Measurements from ENCODE around the gene ZBTB47.

ZBTB47 gene

GRCh38 chr3:42690191-42690590, 36.7 kb downstream of the ZBTB47 start:
- no peak overlapping the region for H2BK12ac ChIP-seq (ENCODE audit: low read length)
- no peak overlapping the region for H3K9ac ChIP-seq (ENCODE audit: low read length)
- H3K79me1 ChIP-seq (ENCODE audit: low read length): no peaks in the 10 kb centered on the region
- no peak overlapping the region for H2AK5ac ChIP-seq (ENCODE audit: low read length)
- H4K8ac ChIP-seq (ENCODE audit: low read depth, low read length): no peak overlapping the region
- H3K18ac ChIP-seq (ENCODE audit: low read length): no peak overlapping the region
- no peak overlapping the region for H4K91ac ChIP-seq (ENCODE audit: low read depth, low read length)
- H4K12ac ChIP-seq (ENCODE audit: low read depth, low read length): no peak overlapping the region
- H3K36me3 ChIP-seq (ENCODE audit: control insufficient read depth in 1 of 2, insufficient read depth in 2 of 2, low read length in 2 of 2): no peaks in the 10 kb centered on the region
- H2AFZ ChIP-seq (ENCODE audit: insufficient read depth, low read length, poor library complexity): no peak overlapping the region
- no peak overlapping the region for H2BK120ac ChIP-seq (ENCODE audit: insufficient read depth, low read length, poor library complexity)
- H3K79me2 ChIP-seq (ENCODE audit: control insufficient read depth, insufficient read depth, low read length, poor library complexity): no peaks in the 10 kb centered on the region
- no peaks in the 10 kb centered on the region for H3K4me1 ChIP-seq (ENCODE audit: control insufficient read depth in 1 of 2, insufficient read depth in 2 of 2, low read length in 2 of 2)
- no peak for DNase-seq
- no peak overlapping the region for H3K14ac ChIP-seq (ENCODE audit: low read length)
- peaks cover 12% of the 10 kb centered on the region for H3K9me3 ChIP-seq (ENCODE audit: insufficient read depth, low read depth, low read length)
- no peak overlapping the region for H2BK5ac ChIP-seq (ENCODE audit: low read depth, low read length, poor library complexity)
- H3K4ac ChIP-seq (ENCODE audit: low read depth, low read length): no peak overlapping the region
- H3K27me3 ChIP-seq (ENCODE audit: insufficient read depth, low read length): no peaks in the 10 kb centered on the region
- WGBS (ENCODE audit: extremely low coverage, insufficient coverage, insufficient read length): no CpG with 5 or more reads among the region's 7 CpGs
- no peak overlapping the region for H3K4me2 ChIP-seq (ENCODE audit: low read length)
- H3K27ac ChIP-seq (ENCODE audit: low read depth, low read length): no peak overlapping the region
- H3K23ac ChIP-seq (ENCODE audit: low read length): peak overlapping the region; percentile 63
- H3K4me3 ChIP-seq (ENCODE audit: low read depth, low read length): no peak overlapping the region

- Histone ChIP-seq H3K9me3 (ENCODE audit: insufficient read depth, low read depth, low read length) (peaks cover 11% of the 10 kb centered on the region), H3K4me3 (ENCODE audit: low read depth, low read length) (peak overlapping the region; percentile 30), H3K14ac (ENCODE audit: low read length) (no peak overlapping the region), H3K27me3 (ENCODE audit: insufficient read depth, low read length) (no peaks in the 10 kb centered on the region), H2AFZ (ENCODE audit: insufficient read depth, low read length, poor library complexity) (no peak overlapping the region), H3K79me1 (ENCODE audit: low read length) (no peaks in the 10 kb centered on the region), H4K8ac (ENCODE audit: low read depth, low read length) (no peak overlapping the region), H3K4me2 (ENCODE audit: low read length) (no peak overlapping the region), H3K4ac (ENCODE audit: low read depth, low read length) (no peak overlapping the region), H3K79me2 (ENCODE audit: control insufficient read depth, insufficient read depth, low read length, poor library complexity) (no peaks in the 10 kb centered on the region), H2AK5ac (ENCODE audit: low read length) (no peak overlapping the region), H3K23ac (ENCODE audit: low read length) (no peak overlapping the region), H2BK120ac (ENCODE audit: insufficient read depth, low read length, poor library complexity) (no peak overlapping the region), H2BK12ac (ENCODE audit: low read length) (no peak overlapping the region), H4K12ac (ENCODE audit: low read depth, low read length) (no peak overlapping the region), H3K36me3 (ENCODE audit: control insufficient read depth in 1 of 2, insufficient read depth in 2 of 2, low read length in 2 of 2) (no peaks in the 10 kb centered on the region), H2BK5ac (ENCODE audit: low read depth, low read length, poor library complexity) (no peak overlapping the region), H3K27ac (ENCODE audit: low read depth, low read length) (no peak overlapping the region), H4K91ac (ENCODE audit: low read depth, low read length) (no peak overlapping the region), H3K9ac (ENCODE audit: low read length) (no peak overlapping the region), H3K4me1 (ENCODE audit: control insufficient read depth in 1 of 2, insufficient read depth in 2 of 2, low read length in 2 of 2) (no peaks in the 10 kb centered on the region), H3K18ac (ENCODE audit: low read length) (no peak overlapping the region)
- no peak for DNase-seq
- no CpG with 5 or more reads among the region's 10 CpGs for WGBS (ENCODE audit: extremely low coverage, insufficient coverage, insufficient read length)
Observed at GRCh38 chr3:42690766-42691680, 37.5 kb downstream of the ZBTB47 start.

GRCh38 chr3:42691816-42692666, 38.5 kb downstream of the ZBTB47 start:
- Histone ChIP-seq H3K27ac (ENCODE audit: low read depth, low read length) (no peak overlapping the region), H2BK12ac (ENCODE audit: low read length) (no peak overlapping the region), H3K9me3 (ENCODE audit: insufficient read depth, low read depth, low read length) (peaks cover 13% of the 10 kb centered on the region), H3K79me2 (ENCODE audit: control insufficient read depth, insufficient read depth, low read length, poor library complexity) (no peaks in the 10 kb centered on the region), H3K79me1 (ENCODE audit: low read length) (no peaks in the 10 kb centered on the region), H3K18ac (ENCODE audit: low read length) (no peak overlapping the region), H3K4ac (ENCODE audit: low read depth, low read length) (no peak overlapping the region), H3K23ac (ENCODE audit: low read length) (no peak overlapping the region), H2AFZ (ENCODE audit: insufficient read depth, low read length, poor library complexity) (no peak overlapping the region), H3K4me2 (ENCODE audit: low read length) (no peak overlapping the region), H2AK5ac (ENCODE audit: low read length) (no peak overlapping the region), H3K4me1 (ENCODE audit: control insufficient read depth in 1 of 2, insufficient read depth in 2 of 2, low read length in 2 of 2) (no peaks in the 10 kb centered on the region), H4K8ac (ENCODE audit: low read depth, low read length) (no peak overlapping the region), H4K12ac (ENCODE audit: low read depth, low read length) (no peak overlapping the region), H3K9ac (ENCODE audit: low read length) (no peak overlapping the region), H2BK120ac (ENCODE audit: insufficient read depth, low read length, poor library complexity) (no peak overlapping the region), H3K14ac (ENCODE audit: low read length) (no peak overlapping the region), H4K91ac (ENCODE audit: low read depth, low read length) (no peak overlapping the region), H3K4me3 (ENCODE audit: low read depth, low read length) (no peak overlapping the region), H3K27me3 (ENCODE audit: insufficient read depth, low read length) (no peaks in the 10 kb centered on the region), H2BK5ac (ENCODE audit: low read depth, low read length, poor library complexity) (no peak overlapping the region), H3K36me3 (ENCODE audit: control insufficient read depth in 1 of 2, insufficient read depth in 2 of 2, low read length in 2 of 2) (no peaks in the 10 kb centered on the region)
- WGBS (ENCODE audit: extremely low coverage, insufficient coverage, insufficient read length): no CpG with 5 or more reads among the region's 13 CpGs
- no peak for DNase-seq

GRCh38 chr3:42692667-42693529, 39.4 kb downstream of the ZBTB47 start:
- no peak overlapping the region for H3K4me2 ChIP-seq (ENCODE audit: low read length)
- no peak overlapping the region for H2BK120ac ChIP-seq (ENCODE audit: insufficient read depth, low read length, poor library complexity)
- no peak overlapping the region for H3K27ac ChIP-seq (ENCODE audit: low read depth, low read length)
- no peaks in the 10 kb centered on the region for H3K27me3 ChIP-seq (ENCODE audit: insufficient read depth, low read length)
- H3K36me3 ChIP-seq (ENCODE audit: control insufficient read depth in 1 of 2, insufficient read depth in 2 of 2, low read length in 2 of 2): no peaks in the 10 kb centered on the region
- peak overlapping the region; percentile 35 for H3K4me3 ChIP-seq (ENCODE audit: low read depth, low read length)
- H3K23ac ChIP-seq (ENCODE audit: low read length): no peak overlapping the region
- no peak overlapping the region for H2AFZ ChIP-seq (ENCODE audit: insufficient read depth, low read length, poor library complexity)
- no peaks in the 10 kb centered on the region for H3K79me2 ChIP-seq (ENCODE audit: control insufficient read depth, insufficient read depth, low read length, poor library complexity)
- no peak overlapping the region for H3K18ac ChIP-seq (ENCODE audit: low read length)
- WGBS (ENCODE audit: extremely low coverage, insufficient coverage, insufficient read length): no CpG with 5 or more reads among the region's 17 CpGs
- peak in 1 of 2 donors; percentile 27 for DNase-seq
- peaks cover 11% of the 10 kb centered on the region for H3K9me3 ChIP-seq (ENCODE audit: insufficient read depth, low read depth, low read length)
- no peak overlapping the region for H3K4ac ChIP-seq (ENCODE audit: low read depth, low read length)
- no peak overlapping the region for H4K12ac ChIP-seq (ENCODE audit: low read depth, low read length)
- H3K79me1 ChIP-seq (ENCODE audit: low read length): no peaks in the 10 kb centered on the region
- H3K14ac ChIP-seq (ENCODE audit: low read length): no peak overlapping the region
- H3K9ac ChIP-seq (ENCODE audit: low read length): no peak overlapping the region
- H4K8ac ChIP-seq (ENCODE audit: low read depth, low read length): no peak overlapping the region
- H2BK12ac ChIP-seq (ENCODE audit: low read length): no peak overlapping the region
- H3K4me1 ChIP-seq (ENCODE audit: control insufficient read depth in 1 of 2, insufficient read depth in 2 of 2, low read length in 2 of 2): no peaks in the 10 kb centered on the region
- H2AK5ac ChIP-seq (ENCODE audit: low read length): no peak overlapping the region
- H2BK5ac ChIP-seq (ENCODE audit: low read depth, low read length, poor library complexity): no peak overlapping the region
- no peak overlapping the region for H4K91ac ChIP-seq (ENCODE audit: low read depth, low read length)
